Naive thymus-derived CD8-positive, alpha-beta T cell (primary cell): Measurements from ENCODE around the gene PTTG1IP. TPM values are rescaled to one million over a fixed set of nuclear protein-coding genes. Genes with fewer than 3 reads are reported as not detected.

Source experiments
- ATAC-seq, 2 donors: fragments of 150-1000 bp; cut with Tn5 transposase in 1 of 2; sonication (Bioruptor Pico), chemical (Tn5 transposase) in 1 of 2; 1 replicate in 1 of 2; 2 replicates in 1 of 2; pipeline ENCODE4 v1.10.0; 2021; ENCODE audit warnings: mild to moderate bottlenecking in 2 of 2, moderate library complexity in 2 of 2
- POLR2A ChIA-PET: fragments of 350-600 bp; sonication (Branson Sonifier 250); formaldehyde crosslinking; loops from one replicate; lab custom pipeline; 2021; ENCODE audit warnings: antibody characterized with exemption; lab: Charles Lee
- DNase-seq, 10 donors: peaks; one replicate each; pipeline versions ENCODE4 v3.0.0 to v3.0.0-alpha.2; 2020 to 2022
- H3K27ac Mint-ChIP-seq, 10 donors: one replicate each; pipeline ENCODE4 v1.8.0; 2020 to 2022; ENCODE audit warnings: mild to moderate bottlenecking in 10 of 10, mixed read lengths in 10 of 10, moderate library complexity in 4 of 10, inconsistent platforms in 1 of 10
- H3K27me3 Mint-ChIP-seq, 5 donors: one replicate each; pipeline ENCODE4 v1.8.0; 2021 to 2022; ENCODE audit warnings: mixed read lengths in 5 of 5
- H3K36me3 Mint-ChIP-seq, 3 donors: one replicate each; pipeline ENCODE4 v1.8.0; 2020 to 2022; ENCODE audit warnings: mixed read lengths in 3 of 3, mild to moderate bottlenecking in 2 of 3, inconsistent platforms in 1 of 3
- H3K4me1 Mint-ChIP-seq, 4 donors: one replicate each; pipeline ENCODE4 v1.8.0; 2021 to 2022; ENCODE audit warnings: mixed read lengths in 4 of 4
- H3K4me3 Mint-ChIP-seq, 10 donors: one replicate each; pipeline ENCODE4 v1.8.0; 2020 to 2022; ENCODE audit warnings: mild to moderate bottlenecking in 10 of 10, mixed read lengths in 10 of 10, moderate library complexity in 6 of 10, inconsistent platforms in 1 of 10
- H3K9me3 Mint-ChIP-seq, 9 donors: one replicate each; pipeline ENCODE4 v1.8.0; 2020 to 2022; ENCODE audit warnings: mixed read lengths in 9 of 9, mild to moderate bottlenecking in 3 of 9, inconsistent platforms in 1 of 9, moderate library complexity in 1 of 9
- polyA plus RNA-seq, 3 donors: library from polyadenylated mRNA; unstranded; fragments of 300-500 nt; fragmentation: Illumina TruSeq; gene quantifications; one replicate each; pipeline ENCODE4 v1.2.3, GENCODE V29; 2021
- total RNA-seq, 8 experiments: library from RNA in 2 of 8; stranded (reverse) in 2 of 8; gene quantifications; one replicate each; pipeline ENCODE4 v1.2.3 and lab custom pipeline; 2021 to 2026

Gene PTTG1IP
- total and polyA plus RNA-seq, 5 experiments from 2014 or later, result 42.4 to 68.7 (median 54.1) TPM

- POLR2A ChIA-PET, result interaction anchor here (0.6 kb wide), 1 partner anchor 63 kb away, joined by 3 read pairs; no protein-coding TSS in a partner anchor
- ATAC-seq, result no peak
- DNase-seq, result no peak
- peak overlapping the region in 3 of 10 donors; percentile 15 to 77 (median 45) for H3K27ac Mint-ChIP-seq
- H3K27me3 Mint-ChIP-seq, result peaks cover 0 to 1% (median 0%) of the 10 kb centered on the region in 5 donors
- no peaks in the 10 kb centered on the region for H3K9me3 Mint-ChIP-seq
- H3K4me3 Mint-ChIP-seq, result no peak overlapping the region
- H3K36me3 Mint-ChIP-seq, result peaks cover 0 to 41% (median 5%) of the 10 kb centered on the region in 3 donors
- peaks cover 17 to 42% (median 21%) of the 10 kb centered on the region in 4 donors for H3K4me1 Mint-ChIP-seq
These were observed 60.9 kb downstream of the PTTG1IP start for GRCh38 chr21:44812640-44813039.

GRCh38 chr21:44810779-44811178 lies 62.7 kb downstream of the PTTG1IP start:
- H3K27me3 Mint-ChIP-seq, result peaks cover 0 to 1% (median 0%) of the 10 kb centered on the region in 5 donors
- H3K4me3 Mint-ChIP-seq, result no peak overlapping the region
- peaks cover 0 to 57% (median 5%) of the 10 kb centered on the region in 3 donors for H3K36me3 Mint-ChIP-seq
- no peak for ATAC-seq
- no peaks in the 10 kb centered on the region for H3K9me3 Mint-ChIP-seq
- H3K4me1 Mint-ChIP-seq, result peaks cover 8 to 28% (median 16%) of the 10 kb centered on the region in 4 donors
- POLR2A ChIA-PET, result no interaction called here
- peak overlapping the region in 3 of 10 donors; percentile 6 to 73 (median 20) for H3K27ac Mint-ChIP-seq
- no peak for DNase-seq

GRCh38 chr21:44805859-44806258 lies 67.6 kb downstream of the PTTG1IP start:
- Mint-ChIP-seq H3K27me3 (peaks cover 0 to 1% (median 0%) of the 10 kb centered on the region in 5 donors), H3K36me3 (peaks cover 0 to 54% (median 5%) of the 10 kb centered on the region in 3 donors), H3K27ac (no peak overlapping the region), H3K4me1 (peaks cover 13 to 25% (median 16%) of the 10 kb centered on the region in 4 donors), H3K4me3 (no peak overlapping the region), H3K9me3 (no peaks in the 10 kb centered on the region)
- ATAC-seq (no peak), DNase-seq (no peak)
- POLR2A ChIA-PET, result interaction anchor here (1.4 kb wide), 1 partner anchor 101 kb away, joined by 3 read pairs; no protein-coding TSS in a partner anchor

GRCh38 chr21:44805226-44805625 lies 68.3 kb downstream of the PTTG1IP start:
- Mint-ChIP-seq H3K36me3 (peaks cover 0 to 52% (median 5%) of the 10 kb centered on the region in 3 donors), H3K9me3 (no peaks in the 10 kb centered on the region), H3K27me3 (peaks cover 0 to 1% (median 0%) of the 10 kb centered on the region in 5 donors), H3K4me1 (peaks cover 13 to 27% (median 20%) of the 10 kb centered on the region in 4 donors), H3K4me3 (no peak overlapping the region), H3K27ac (no peak overlapping the region)
- ATAC-seq, result no peak
- POLR2A ChIA-PET, result interaction anchor here (1.0 to 1.4 kb wide), 2 partner anchors 9 to 101 kb away, joined by 3 read pairs; no protein-coding TSS in a partner anchor
- DNase-seq, result no peak

GRCh38 chr21:44804762-44805161 lies 68.7 kb downstream of the PTTG1IP start:
- POLR2A ChIA-PET, result interaction anchor here (1.0 to 1.4 kb wide), 2 partner anchors 10 to 102 kb away, joined by 3 read pairs; no protein-coding TSS in a partner anchor
- H3K27me3 Mint-ChIP-seq, result peaks cover 0 to 1% (median 0%) of the 10 kb centered on the region in 5 donors
- no peaks in the 10 kb centered on the region for H3K9me3 Mint-ChIP-seq
- H3K27ac Mint-ChIP-seq, result peak overlapping the region in 2 of 10 donors; percentile 65 to 68
- H3K36me3 Mint-ChIP-seq, result peaks cover 0 to 49% (median 2%) of the 10 kb centered on the region in 3 donors
- DNase-seq (no peak), ATAC-seq (no peak)
- peaks cover 13 to 31% (median 25%) of the 10 kb centered on the region in 4 donors for H3K4me1 Mint-ChIP-seq
- peak overlapping the region in 2 of 10 donors; percentile 17 to 34 for H3K4me3 Mint-ChIP-seq

GRCh38 chr21:44803651-44804050 lies 69.8 kb downstream of the PTTG1IP start:
- H3K4me1 Mint-ChIP-seq, result peaks cover 18 to 40% (median 35%) of the 10 kb centered on the region in 4 donors
- H3K9me3 Mint-ChIP-seq, result no peaks in the 10 kb centered on the region
- peak overlapping the region in 9 of 10 donors; percentile 19 to 94 (median 84) for H3K4me3 Mint-ChIP-seq
- peaks cover 0 to 49% (median 0%) of the 10 kb centered on the region in 3 donors for H3K36me3 Mint-ChIP-seq
- ATAC-seq, result no peak
- H3K27me3 Mint-ChIP-seq, result no peaks in the 10 kb centered on the region
- POLR2A ChIA-PET, result no interaction called here
- peak overlapping the region in 2 of 10 donors; percentile 47 to 89 for H3K27ac Mint-ChIP-seq
- DNase-seq, result no peak

- DNase-seq (no peak), ATAC-seq (peak in 1 of 2 donors; percentile 3)
- no peaks in the 10 kb centered on the region for H3K9me3 Mint-ChIP-seq
- POLR2A ChIA-PET, result interaction anchor here (0.6 to 4.1 kb wide), 11 partner anchors 12 to 753 kb away, joined by 3 to 35 read pairs (median 5); partner anchors contain the start of genes PTTG1IP, SLX9 and SUMO3
- H3K4me3 Mint-ChIP-seq, result peak overlapping the region; percentile 82 to 94 (median 86)
- H3K27ac Mint-ChIP-seq, result peak overlapping the region; percentile 48 to 92 (median 88)
- H3K4me1 Mint-ChIP-seq, result peaks cover 20 to 48% (median 41%) of the 10 kb centered on the region in 4 donors
- peaks cover 0 to 48% (median 2%) of the 10 kb centered on the region in 3 donors for H3K36me3 Mint-ChIP-seq
- no peaks in the 10 kb centered on the region for H3K27me3 Mint-ChIP-seq
These were observed 70.9 kb downstream of the PTTG1IP start for GRCh38 chr21:44802396-44803153.

GRCh38 chr21:44801468-44802395 lies 71.8 kb downstream of the PTTG1IP start, which contains the start of gene UBE2G2:
Gene UBE2G2, minus strand, starts transcription at chr21:44801820. Its CDS starts 72 bp downstream, at chr21:44801748.
- H3K27me3 Mint-ChIP-seq, result no peaks in the 10 kb centered on the region
- H3K27ac Mint-ChIP-seq, result peak within 1 kb of the TSS; percentile 64 to 99 (median 95)
- ATAC-seq (peak; percentile 91 to 93), DNase-seq (peak; percentile 77 to 92 (median 88))
- peak within 1 kb of the TSS; percentile 92 to 99 (median 97) for H3K4me3 Mint-ChIP-seq
- H3K9me3 Mint-ChIP-seq, result no peaks in the 10 kb centered on the region
- peaks cover 0 to 48% (median 2%) of the 10 kb centered on the region in 3 donors for H3K36me3 Mint-ChIP-seq
- POLR2A ChIA-PET, result interaction anchor here (0.6 to 4.1 kb wide), 13 partner anchors 13 to 753 kb away, joined by 3 to 35 read pairs (median 5); partner anchors contain the start of genes PTTG1IP, SLX9 and SUMO3
- peaks cover 23 to 53% (median 46%) of the 10 kb centered on the region in 4 donors for H3K4me1 Mint-ChIP-seq

GRCh38 chr21:44800971-44801467 lies 72.5 kb downstream of the PTTG1IP start:
- peaks cover 0 to 50% (median 5%) of the 10 kb centered on the region in 3 donors for H3K36me3 Mint-ChIP-seq
- H3K9me3 Mint-ChIP-seq, result no peaks in the 10 kb centered on the region
- peak overlapping the region; percentile 92 to 99 (median 97) for H3K4me3 Mint-ChIP-seq
- no peaks in the 10 kb centered on the region for H3K27me3 Mint-ChIP-seq
- DNase-seq (peak in 4 of 10 donors; percentile 30 to 53 (median 44)), ATAC-seq (peak; percentile 58 to 71)
- peaks cover 23 to 60% (median 52%) of the 10 kb centered on the region in 4 donors for H3K4me1 Mint-ChIP-seq
- POLR2A ChIA-PET, result interaction anchor here (0.7 to 4.1 kb wide), 13 partner anchors 14 to 198 kb away, joined by 3 to 35 read pairs (median 5); partner anchors contain the start of genes PTTG1IP, SLX9 and SUMO3
- peak overlapping the region; percentile 64 to 99 (median 95) for H3K27ac Mint-ChIP-seq

- no peak for ATAC-seq
- H3K27ac Mint-ChIP-seq, result peak overlapping the region in 6 of 10 donors; percentile 17 to 98 (median 82)
- H3K4me3 Mint-ChIP-seq, result peak overlapping the region; percentile 53 to 99 (median 97)
- no peaks in the 10 kb centered on the region for H3K27me3 Mint-ChIP-seq
- POLR2A ChIA-PET, result interaction anchor here (0.6 to 4.1 kb wide), 7 partner anchors 15 to 260 kb away, joined by 3 to 35 read pairs (median 18); partner anchors contain the start of genes PTTG1IP and SUMO3
- peaks cover 25 to 67% (median 58%) of the 10 kb centered on the region in 4 donors for H3K4me1 Mint-ChIP-seq
- no peak for DNase-seq
- H3K36me3 Mint-ChIP-seq, result peaks cover 0 to 47% (median 5%) of the 10 kb centered on the region in 3 donors
- H3K9me3 Mint-ChIP-seq, result no peaks in the 10 kb centered on the region
These were observed 73.4 kb downstream of the PTTG1IP start for GRCh38 chr21:44800103-44800502.

- peak overlapping the region in 8 of 10 donors; percentile 4 to 76 (median 24) for H3K27ac Mint-ChIP-seq
- peak overlapping the region; percentile 20 to 99 (median 60) for H3K4me3 Mint-ChIP-seq
- no peak for DNase-seq
- H3K36me3 Mint-ChIP-seq, result peaks cover 0 to 42% (median 5%) of the 10 kb centered on the region in 3 donors
- H3K27me3 Mint-ChIP-seq, result no peaks in the 10 kb centered on the region
- no peak for ATAC-seq
- peaks cover 25 to 67% (median 58%) of the 10 kb centered on the region in 4 donors for H3K4me1 Mint-ChIP-seq
- POLR2A ChIA-PET, result interaction anchor here (1.3 to 4.1 kb wide), 6 partner anchors 15 to 132 kb away, joined by 3 to 35 read pairs (median 19); partner anchors contain the start of genes PTTG1IP and SUMO3
- H3K9me3 Mint-ChIP-seq, result no peaks in the 10 kb centered on the region
These were observed 73.8 kb downstream of the PTTG1IP start for GRCh38 chr21:44799646-44800045.
